HCT116 (cell line): Measurements from ENCODE around the gene C22orf42. TPM values are rescaled to one million over a fixed set of nuclear protein-coding genes. Genes with fewer than 3 reads are reported as not detected.
"Not testable (repeated sequence)": the region's sequence is repeated elsewhere in the genome, so short reads cannot be mapped to it uniquely, and the experiment has no call there.

Source experiments
- ATAC-seq: fragments of 200-7000 bp; cut with Tn5 transposase; 2 replicates; pipeline ENCODE4 v1.9.1; 2020; ENCODE audit warnings: mild to moderate bottlenecking, moderate library complexity
- BruUV-seq: library from RNA; stranded (reverse); fragments of 400-500 nt; replicated peaks from 2 replicates; lab custom pipeline; 2021; lab: Mats Ljungman, UMichigan
- CTCF ChIA-PET: fragments of 300-600 bp; sonication (Branson Sonifier 250); formaldehyde crosslinking; loops from one replicate; lab custom pipeline; 2021; ENCODE audit warnings: antibody characterized with exemption; lab: Charles Lee
- POLR2A ChIA-PET: fragments of 300-600, 350-600 bp; sonication (Branson Sonifier 250); formaldehyde crosslinking; loops from one replicate; lab custom pipeline; 2021; ENCODE audit warnings: antibody characterized with exemption; lab: Charles Lee
- RAD21 ChIA-PET, 2 experiments: fragments of 300-600 bp; sonication (Branson Sonifier 250); formaldehyde crosslinking; loops; one replicate each; lab custom pipeline; 2023; ENCODE audit warnings: low total read pairs in 2 of 2; ENCODE audit not compliant: uncharacterized antibody in 2 of 2, unreplicated experiment in 2 of 2, low non-redundant PET in 1 of 2; lab: Charles Lee
- DNase-seq: peaks from one replicate; pipeline ENCODE4 v3.0.0-alpha.2; 2010; ENCODE audit warnings: low read depth, low spot score
- H2AFZ ChIP-seq: fragments of 200-600 bp; shearing (Covaris generic), sonication (generic); 2 replicates; pipeline ENCODE4 v1.6.1; 2017; ENCODE audit warnings: low read depth, mixed run types, mixed read lengths, antibody characterized with exemption, low read length; ENCODE audit not compliant: poor library complexity, severe bottlenecking
- H3K27ac ChIP-seq: 2 replicates; pipeline ENCODE4 v1.5.1; 2012; ENCODE audit warnings: low read depth, low read length
- H3K27me3 ChIP-seq: fragments of 200-600 bp; sonication (generic); 2 replicates; pipeline ENCODE4 v1.6.1; 2016; ENCODE audit warnings: mixed run types, low read length, mixed read lengths; ENCODE audit not compliant: insufficient read depth
- H3K36me3 ChIP-seq, 2 experiments: fragments of 200-500 bp in 1 of 2; fragments of 200-600 bp in 1 of 2; sonication (Bioruptor generic) in 1 of 2; sonication (generic) in 1 of 2; 2 replicates each; pipeline versions ENCODE4 v1.5.1 to v1.6.1; 2014 to 2016; ENCODE audit warnings: low read length in 2 of 2, inconsistent platforms in 1 of 2, mixed read lengths in 1 of 2, mixed run types in 1 of 2; ENCODE audit not compliant: insufficient read depth in 2 of 2, control insufficient read depth in 1 of 2
- H3K4me1 ChIP-seq, 2 experiments: fragments of 200-600 bp in 1 of 2; sonication (generic) in 1 of 2; 2 replicates each; pipeline versions ENCODE4 v1.5.1 to v1.6.1; 2012 to 2017; ENCODE audit warnings: low read length in 2 of 2, inconsistent platforms in 1 of 2, mild to moderate bottlenecking in 1 of 2, mixed read lengths in 1 of 2, mixed run types in 1 of 2, moderate library complexity in 1 of 2; ENCODE audit not compliant: insufficient read depth in 2 of 2, control insufficient read depth in 1 of 2
- H3K4me2 ChIP-seq: fragments of 200-600 bp; sonication (generic); 2 replicates; pipeline ENCODE4 v1.6.1; 2017; ENCODE audit warnings: mixed run types, low read length, mixed read lengths
- H3K4me3 ChIP-seq, 2 experiments: fragments of 200-600 bp in 1 of 2; sonication (generic) in 1 of 2; replicated peaks in 1 of 2; 2 replicates each; pipeline ENCODE4 v1.5.1; 2011 to 2016; ENCODE audit warnings: low read length in 2 of 2, control low read depth in 1 of 2, low read depth in 1 of 2, mild to moderate bottlenecking in 1 of 2, mixed read lengths in 1 of 2, mixed run types in 1 of 2
- H3K79me2 ChIP-seq: fragments of 200-600 bp; sonication (generic); 2 replicates; pipeline ENCODE4 v1.6.1; 2017; ENCODE audit warnings: mild to moderate bottlenecking, mixed run types, low read length, moderate library complexity, mixed read lengths; ENCODE audit not compliant: insufficient read depth
- H3K9ac ChIP-seq: fragments of 200-600 bp; sonication (generic); 2 replicates; pipeline ENCODE4 v1.6.1; 2016; ENCODE audit warnings: low read length, mixed read lengths
- H3K9me2 ChIP-seq: fragments of 200-600 bp; sonication (generic), shearing (Covaris generic); 2 replicates; pipeline ENCODE4 v1.6.1; 2017; ENCODE audit warnings: mixed run types, mild to moderate bottlenecking, moderate library complexity; ENCODE audit not compliant: insufficient read depth
- H3K9me3 ChIP-seq, 2 experiments: fragments of 200-500 bp in 1 of 2; fragments of 200-600 bp in 1 of 2; sonication (Bioruptor generic) in 1 of 2; sonication (generic) in 1 of 2; 2 replicates each; pipeline ENCODE4 v1.6.1; 2014 to 2017; ENCODE audit warnings: low read length in 2 of 2, mixed read lengths in 2 of 2, inconsistent platforms in 1 of 2, low read depth in 1 of 2, mild to moderate bottlenecking in 1 of 2, mixed run types in 1 of 2, moderate library complexity in 1 of 2; ENCODE audit not compliant: control insufficient read depth in 1 of 2, insufficient read depth in 1 of 2
- H4K20me1 ChIP-seq: fragments of 200-600 bp; sonication (generic), shearing (Covaris generic); 2 replicates; pipeline ENCODE4 v1.6.1; 2017; ENCODE audit warnings: mixed run types, mild to moderate bottlenecking, moderate library complexity; ENCODE audit not compliant: insufficient read depth
- CTCF ChIP-seq, 3 experiments: fragments of 200-600 bp in 1 of 3; sonication (generic) in 1 of 3; IDR thresholded peaks in 2 of 3; conservative IDR thresholded peaks in 1 of 3; 2 replicates each; pipeline ENCODE4 v1.5.1; 2012 to 2017; ENCODE audit warnings: low read depth in 2 of 3, low read length in 2 of 3, antibody characterized with exemption in 1 of 3, borderline replicate concordance in 1 of 3, control low read depth in 1 of 3, mild to moderate bottlenecking in 1 of 3, mixed read lengths in 1 of 3, mixed run types in 1 of 3, moderate library complexity in 1 of 3; ENCODE audit not compliant: insufficient read depth in 1 of 3
- intact Hi-C: fragments of 100-400 bp; cut with micrococcal nuclease; formaldehyde crosslinking; loops from 2 replicates; pipeline ENCODE4 v1.10.0; 2022
- total RNA-seq: library from RNA; stranded (reverse); gene quantifications from one replicate; pipeline ENCODE4 v1.2.1, GENCODE V29; 2021; ENCODE audit not compliant: unreplicated experiment

The C22orf42 gene
- total RNA-seq, 1 experiment from 2014 or later: not detected

DNA sequence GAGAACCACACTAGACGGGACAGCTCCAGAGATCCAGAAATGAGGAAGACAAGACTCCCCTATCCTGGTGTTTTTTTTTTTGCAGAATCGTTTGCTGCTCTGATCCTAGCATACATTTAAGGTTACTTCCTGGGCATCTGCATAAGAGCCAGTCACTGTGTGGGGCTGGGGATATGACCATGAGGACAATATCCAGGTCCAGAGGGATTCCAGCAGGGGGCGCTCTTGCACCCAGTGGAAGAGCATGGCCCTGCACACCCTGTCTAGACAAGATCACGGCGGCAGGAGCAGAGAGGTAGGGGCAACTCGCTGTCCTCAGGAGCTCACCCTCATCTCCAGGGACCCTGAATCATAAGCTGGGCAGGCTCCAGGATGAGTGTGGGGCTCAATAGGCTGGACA, 18.4 kb downstream of the C22orf42 start:
- H3K27ac ChIP-seq, DNase-seq, H3K79me2 ChIP-seq, H3K9me3 ChIP-seq, H2AFZ ChIP-seq, intact Hi-C loops, H3K4me3 ChIP-seq, RAD21 ChIA-PET, H3K27me3 ChIP-seq, H3K36me3 ChIP-seq, H3K9ac ChIP-seq, H4K20me1 ChIP-seq, CTCF ChIA-PET, POLR2A ChIA-PET, H3K4me2 ChIP-seq, BruUV-seq, H3K9me2 ChIP-seq: not testable (repeated sequence)
- H3K4me1 ChIP-seq: peaks cover 7 to 31% of the 10 kb centered on the region in 2 experiments
- peak; percentile 75 for ATAC-seq
- peak; percentile 11 to 40 (median 37); a peak in 3 of 6 replicates for TF ChIP-seq CTCF (IDR thresholded peaks at IDR 0.05 in 2 of 3, conservative IDR thresholded peaks at IDR 0.05 in 1 of 3; ENCODE audit: borderline replicate concordance in 1 of 3, insufficient read depth in 1 of 3, low read depth in 2 of 3, low read length in 2 of 3)

DNA sequence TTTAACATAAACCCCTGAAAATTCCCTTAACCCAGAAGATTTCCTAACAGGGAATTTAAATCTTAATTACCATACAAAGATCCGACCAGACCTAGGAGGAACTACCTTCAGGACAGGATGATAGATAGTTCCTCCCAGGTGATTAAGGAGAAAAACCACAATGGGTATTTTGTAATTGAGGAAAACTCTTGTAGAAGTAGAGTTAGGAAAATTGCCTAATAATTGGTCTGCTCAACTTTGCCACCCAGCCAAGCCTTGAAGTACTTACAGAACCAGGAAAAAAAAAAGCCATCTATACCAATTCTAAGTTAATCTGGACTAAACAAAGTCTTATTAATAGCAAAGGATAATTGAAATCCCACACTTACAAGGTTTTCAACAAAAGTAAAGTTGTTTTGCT, 20.5 kb downstream of the C22orf42 start:
- DNase-seq, H3K9me3 ChIP-seq: not testable (repeated sequence)
- H3K4me3 ChIP-seq: peak overlapping the region; percentile 52 to 66; a peak in 3 of 4 replicates

More for the DNA sequence above, 20.5 kb downstream of the C22orf42 start:
- H3K27me3 ChIP-seq, H3K79me2 ChIP-seq, H3K9me2 ChIP-seq, H3K27ac ChIP-seq, H3K36me3 ChIP-seq, CTCF ChIA-PET, RAD21 ChIA-PET, ATAC-seq, POLR2A ChIA-PET, H4K20me1 ChIP-seq, BruUV-seq, intact Hi-C loops, H3K9ac ChIP-seq: not testable (repeated sequence)
- Histone ChIP-seq H3K4me2 (peak overlapping the region; percentile 84), H2AFZ (peak overlapping the region; percentile 84), H3K4me1 (peaks cover 8 to 36% of the 10 kb centered on the region in 2 experiments)
